GM10266 (cell line): Measurements from ENCODE around the gene CNNM3.

Experiments
- DNase-seq: peaks from one replicate; pipeline ENCODE4 v3.0.0; 2012; ENCODE audit errors: extremely low spot score
- TF ChIP-seq, protein P1 (sequence below): IDR thresholded peaks from 2 replicates; pipeline ENCODE4 v1.5.1; 2012; ENCODE audit warnings: mild to moderate bottlenecking, low read depth; ENCODE audit not compliant: control insufficient read depth, insufficient read depth; ENCODE audit errors: missing control alignments

CNNM3 gene

DNA sequence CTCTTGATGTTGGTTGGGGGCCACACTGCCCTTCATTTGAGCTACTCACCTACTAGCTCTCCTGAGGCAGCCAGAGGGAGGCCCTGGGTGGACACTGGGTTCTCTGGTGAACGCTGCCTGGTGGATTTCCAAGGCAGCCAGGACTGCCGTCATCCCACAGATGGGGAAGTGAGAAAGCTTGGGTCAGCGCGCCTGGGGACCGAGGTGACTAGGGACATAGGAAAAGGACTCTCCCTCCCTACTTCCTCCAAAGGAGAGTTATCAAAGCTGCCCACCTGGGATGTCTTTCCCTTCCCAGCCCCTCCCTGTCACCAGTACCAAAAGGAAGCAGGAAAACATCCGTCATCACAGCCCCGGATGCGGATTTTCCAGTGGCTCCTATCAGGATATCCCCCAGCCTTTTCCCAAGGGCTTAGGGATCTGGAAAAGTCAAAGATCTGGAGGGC lies 57.6 kb downstream of the CNNM3 start:
- DNase-seq, result no peak
- TF ChIP-seq, protein P1, sequence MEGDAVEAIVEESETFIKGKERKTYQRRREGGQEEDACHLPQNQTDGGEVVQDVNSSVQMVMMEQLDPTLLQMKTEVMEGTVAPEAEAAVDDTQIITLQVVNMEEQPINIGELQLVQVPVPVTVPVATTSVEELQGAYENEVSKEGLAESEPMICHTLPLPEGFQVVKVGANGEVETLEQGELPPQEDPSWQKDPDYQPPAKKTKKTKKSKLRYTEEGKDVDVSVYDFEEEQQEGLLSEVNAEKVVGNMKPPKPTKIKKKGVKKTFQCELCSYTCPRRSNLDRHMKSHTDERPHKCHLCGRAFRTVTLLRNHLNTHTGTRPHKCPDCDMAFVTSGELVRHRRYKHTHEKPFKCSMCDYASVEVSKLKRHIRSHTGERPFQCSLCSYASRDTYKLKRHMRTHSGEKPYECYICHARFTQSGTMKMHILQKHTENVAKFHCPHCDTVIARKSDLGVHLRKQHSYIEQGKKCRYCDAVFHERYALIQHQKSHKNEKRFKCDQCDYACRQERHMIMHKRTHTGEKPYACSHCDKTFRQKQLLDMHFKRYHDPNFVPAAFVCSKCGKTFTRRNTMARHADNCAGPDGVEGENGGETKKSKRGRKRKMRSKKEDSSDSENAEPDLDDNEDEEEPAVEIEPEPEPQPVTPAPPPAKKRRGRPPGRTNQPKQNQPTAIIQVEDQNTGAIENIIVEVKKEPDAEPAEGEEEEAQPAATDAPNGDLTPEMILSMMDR, result no peak

- TF ChIP-seq, protein P1, result no peak
- DNase-seq, result peak; percentile 63
These were observed 58.2 kb downstream of the CNNM3 start for GRCh38 chr2:96874198-96874831.

DNA sequence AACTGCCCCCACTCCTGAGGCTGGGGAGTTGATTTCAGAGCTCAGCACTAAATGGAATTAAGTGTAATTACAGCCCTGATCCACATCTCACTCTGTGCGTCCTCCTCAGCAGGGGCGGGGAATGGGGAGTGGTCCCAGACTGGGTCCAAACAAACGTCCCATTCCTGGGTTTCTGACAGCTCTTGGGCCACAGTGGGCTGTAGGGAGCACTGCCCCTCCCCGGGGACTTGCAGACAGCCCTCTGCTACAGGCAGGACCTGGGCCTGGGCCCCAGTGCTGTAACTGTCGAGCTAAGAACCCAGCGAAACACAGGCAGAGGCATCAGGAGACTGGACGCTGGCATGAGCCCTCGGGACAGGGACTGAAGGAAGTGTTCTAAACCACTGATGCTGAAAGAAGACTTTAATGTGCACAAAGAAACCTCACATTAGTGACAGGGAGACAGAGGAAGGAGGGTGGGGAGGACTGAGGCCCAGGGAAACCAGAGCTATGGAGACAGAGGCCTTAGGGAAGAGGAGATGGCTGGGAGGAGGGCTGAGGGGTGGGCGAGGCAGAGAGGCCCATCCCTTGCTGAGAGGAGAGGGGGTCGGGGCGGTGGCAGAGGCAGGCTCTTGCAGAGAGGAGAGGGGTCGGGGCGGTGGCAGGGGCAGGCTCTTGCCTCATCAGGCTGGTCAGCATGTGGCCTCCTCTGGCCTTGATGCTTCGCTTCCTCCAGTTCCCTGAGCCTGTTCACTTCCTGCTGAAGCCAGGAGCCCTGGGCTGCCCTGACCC lies 59.6 kb downstream of the CNNM3 start:
- no peak for DNase-seq
- TF ChIP-seq, protein P1, result no peak

- DNase-seq, result no peak
- TF ChIP-seq, protein P1, result no peak
These were observed 60.4 kb downstream of the CNNM3 start for GRCh38 chr2:96876269-96877041.

- DNase-seq, result no peak
- TF ChIP-seq, protein P1, result no peak
These were observed 61.0 kb downstream of the CNNM3 start for GRCh38 chr2:96877042-96877451.

GRCh38 chr2:96877631-96878092 lies 61.6 kb downstream of the CNNM3 start:
- DNase-seq, result no peak
- TF ChIP-seq, protein P1, result no peak
